Peyer's patch (tissue), 4 donors: ENCODE measurements around the gene AMZ2. TPM values are rescaled to one million over a fixed set of nuclear protein-coding genes. Genes with fewer than 3 reads are reported as not detected.
A peak's percentile ranks its signal among the peaks of the same experiment; 100 is the strongest.

Source experiments
- DNase-seq, 3 donors: peaks; one replicate each; pipeline ENCODE4 v3.0.0-alpha.2; 2017 to 2019
- H3K27ac ChIP-seq, 4 donors: fragments of 200-600 bp; sonication (generic); one replicate each; pipeline ENCODE4 v1.5.1; 2016 to 2019
- H3K27me3 ChIP-seq, 2 donors: fragments of 200-600 bp; sonication (generic); one replicate each; pipeline ENCODE4 v1.5.1; 2019
- H3K36me3 ChIP-seq, 3 donors: fragments of 200-600 bp; sonication (generic); one replicate each; pipeline ENCODE4 v1.5.1; 2016 to 2019
- H3K4me1 ChIP-seq, 4 donors: fragments of 200-600 bp; sonication (generic); one replicate each; pipeline ENCODE4 v1.5.1; 2016 to 2019
- H3K4me3 ChIP-seq, 4 donors: fragments of 200-600 bp; sonication (generic); 1 replicate in 3 of 4; 2 replicates in 1 of 4; pipeline ENCODE4 v1.5.1; 2016 to 2019; ENCODE audit warnings: mild to moderate bottlenecking in 1 of 4
- H3K9me3 ChIP-seq, 4 donors: fragments of 200-600 bp; sonication (generic); one replicate each; pipeline ENCODE4 v1.5.1; 2016 to 2019; ENCODE audit warnings: mild to moderate bottlenecking in 1 of 4
- POLR2A ChIP-seq, 2 donors: fragments of 450-650 bp; IDR thresholded peaks; one replicate each; pipeline ENCODE4 v1.5.1; 2017; ENCODE audit warnings: antibody characterized with exemption in 2 of 2, mild to moderate bottlenecking in 2 of 2, moderate library complexity in 2 of 2
- total RNA-seq, 4 donors: library from RNA; depleted of rRNA; stranded (reverse); fragments of >200 nt; gene quantifications; one replicate each; pipeline ENCODE4 v1.1.0, GENCODE V29; 2016
- TF ChIP-seq, protein P1 (sequence below), 6 experiments: fragments of 450-650 bp in 4 of 6; fragments of 200-600 bp in 2 of 6; sonication (generic) in 1 of 6; IDR thresholded peaks; one replicate each; pipeline ENCODE4 v1.5.1; 2017 to 2019; ENCODE audit warnings: antibody characterized with exemption in 6 of 6, mild to moderate bottlenecking in 3 of 6, moderate library complexity in 1 of 6

Gene AMZ2
- total RNA-seq, 4 donors from 2014 or later = 18.0 to 38.8 (median 31.2) TPM

DNA sequence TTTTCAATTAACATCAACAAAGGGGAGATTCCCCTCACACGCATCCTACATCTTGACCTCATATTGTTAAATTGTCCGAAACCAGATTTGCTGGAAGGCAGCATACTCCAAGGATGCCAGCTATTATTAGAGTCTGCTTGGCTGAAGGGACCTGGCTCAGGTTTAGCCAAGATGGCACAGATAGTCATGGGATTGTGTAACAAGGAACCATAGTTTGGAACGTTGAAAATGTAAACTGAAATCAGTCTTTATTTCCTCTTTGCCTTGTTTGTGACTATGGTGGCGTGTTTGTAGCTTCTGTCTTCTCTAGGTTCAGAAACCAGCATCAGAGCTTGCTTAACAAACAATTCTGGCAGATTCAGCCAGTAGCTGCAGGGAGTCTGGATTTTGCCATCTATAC lies 49.4 kb downstream of the AMZ2 start:
- Histone ChIP-seq H3K27ac (peak overlapping the region; percentile 48 to 72 (median 52)), H3K4me3 (no peak overlapping the region), H3K36me3 (no peaks in the 10 kb centered on the region), H3K9me3 (no peaks in the 10 kb centered on the region), H3K27me3 (peaks cover 0 to 9% of the 10 kb centered on the region in 2 donors), H3K4me1 (peaks cover 0 to 7% (median 0%) of the 10 kb centered on the region in 4 donors)
- DNase-seq = no peak
- TF ChIP-seq POLR2A (IDR thresholded peaks at IDR 0.05) = no peak
- TF ChIP-seq, protein P1, sequence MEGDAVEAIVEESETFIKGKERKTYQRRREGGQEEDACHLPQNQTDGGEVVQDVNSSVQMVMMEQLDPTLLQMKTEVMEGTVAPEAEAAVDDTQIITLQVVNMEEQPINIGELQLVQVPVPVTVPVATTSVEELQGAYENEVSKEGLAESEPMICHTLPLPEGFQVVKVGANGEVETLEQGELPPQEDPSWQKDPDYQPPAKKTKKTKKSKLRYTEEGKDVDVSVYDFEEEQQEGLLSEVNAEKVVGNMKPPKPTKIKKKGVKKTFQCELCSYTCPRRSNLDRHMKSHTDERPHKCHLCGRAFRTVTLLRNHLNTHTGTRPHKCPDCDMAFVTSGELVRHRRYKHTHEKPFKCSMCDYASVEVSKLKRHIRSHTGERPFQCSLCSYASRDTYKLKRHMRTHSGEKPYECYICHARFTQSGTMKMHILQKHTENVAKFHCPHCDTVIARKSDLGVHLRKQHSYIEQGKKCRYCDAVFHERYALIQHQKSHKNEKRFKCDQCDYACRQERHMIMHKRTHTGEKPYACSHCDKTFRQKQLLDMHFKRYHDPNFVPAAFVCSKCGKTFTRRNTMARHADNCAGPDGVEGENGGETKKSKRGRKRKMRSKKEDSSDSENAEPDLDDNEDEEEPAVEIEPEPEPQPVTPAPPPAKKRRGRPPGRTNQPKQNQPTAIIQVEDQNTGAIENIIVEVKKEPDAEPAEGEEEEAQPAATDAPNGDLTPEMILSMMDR (IDR thresholded peaks at IDR 0.05) = no peak

DNA sequence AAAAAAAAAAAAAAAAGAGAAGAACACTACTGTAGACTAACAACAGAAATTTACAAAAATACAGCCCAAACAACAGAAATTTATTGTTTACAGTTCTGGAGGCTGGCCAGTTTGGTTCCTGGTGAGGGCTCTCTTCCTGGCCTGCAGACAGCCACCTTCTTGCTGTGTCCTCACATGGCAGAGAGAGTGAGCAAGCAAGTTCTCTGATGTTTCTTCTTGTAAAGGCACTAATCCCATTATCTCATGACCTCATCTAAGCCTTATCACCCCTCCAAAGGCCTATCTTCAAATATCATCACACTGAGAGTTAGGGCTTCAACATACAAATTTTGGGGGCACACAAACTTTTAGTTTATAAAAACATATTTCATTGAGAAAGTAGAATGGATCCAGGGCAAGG lies 50.8 kb downstream of the AMZ2 start:
- no peaks in the 10 kb centered on the region for H3K36me3 ChIP-seq
- H3K27me3 ChIP-seq = no peaks in the 10 kb centered on the region
- H3K27ac ChIP-seq = no peak overlapping the region
- no peak for DNase-seq
- no peak overlapping the region for H3K4me3 ChIP-seq
- no peak for TF ChIP-seq POLR2A (IDR thresholded peaks at IDR 0.05)
- TF ChIP-seq, protein P1 (IDR thresholded peaks at IDR 0.05) = no peak
- no peaks in the 10 kb centered on the region for H3K4me1 ChIP-seq
- H3K9me3 ChIP-seq = no peaks in the 10 kb centered on the region

DNA sequence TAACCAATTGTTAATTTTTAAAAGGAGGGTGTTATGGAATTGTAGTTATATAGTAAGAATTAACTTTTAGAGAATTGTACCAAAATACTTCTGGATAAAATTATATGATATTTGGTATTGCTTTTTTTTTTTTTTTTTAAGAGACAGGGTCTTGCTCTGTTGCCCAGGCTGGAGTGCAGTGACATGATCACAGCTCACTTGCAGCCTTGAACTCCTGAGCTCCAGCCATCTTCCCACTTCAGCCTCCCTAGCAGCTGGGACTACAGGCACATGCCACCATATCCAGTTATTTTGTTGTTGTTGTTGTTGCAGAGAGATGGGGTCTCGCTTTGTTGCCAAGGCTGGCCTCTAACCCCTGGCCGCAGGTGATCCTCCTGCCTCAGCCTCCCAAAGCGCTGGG lies 52.0 kb downstream of the AMZ2 start:
- H3K4me1 ChIP-seq = no peaks in the 10 kb centered on the region
- H3K9me3 ChIP-seq = no peaks in the 10 kb centered on the region
- no peaks in the 10 kb centered on the region for H3K36me3 ChIP-seq
- TF ChIP-seq, protein P1 (IDR thresholded peaks at IDR 0.05) = no peak
- TF ChIP-seq POLR2A (IDR thresholded peaks at IDR 0.05) = no peak
- no peak overlapping the region for H3K27ac ChIP-seq
- no peak overlapping the region for H3K4me3 ChIP-seq
- H3K27me3 ChIP-seq = no peaks in the 10 kb centered on the region
- DNase-seq = no peak

DNA sequence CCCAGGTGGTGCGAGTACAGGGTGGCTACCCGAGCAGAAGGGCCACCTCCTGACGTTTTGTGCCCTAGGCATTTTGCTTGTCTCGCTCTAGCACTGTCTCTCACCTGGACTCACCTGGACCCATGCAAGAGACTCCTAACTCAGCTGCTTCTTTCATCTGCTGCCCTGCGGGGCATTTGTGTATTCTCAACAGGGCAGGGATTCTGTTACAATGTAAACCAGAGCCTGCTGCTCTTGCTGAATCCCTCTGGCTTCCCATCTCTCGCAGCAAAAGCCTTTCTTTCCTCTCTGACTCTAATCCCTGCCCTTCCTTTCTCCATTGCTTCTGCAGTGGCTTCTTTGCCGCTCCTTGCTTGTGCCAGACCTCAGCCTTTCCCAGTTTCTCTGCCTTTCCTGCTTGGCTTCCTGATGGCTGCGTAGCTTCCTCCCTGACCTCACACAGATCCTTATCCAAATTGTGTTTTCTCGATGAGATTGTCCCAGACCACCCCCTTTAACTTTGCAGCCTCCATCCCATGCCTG lies 53.7 kb downstream of the AMZ2 start:
- no peaks in the 10 kb centered on the region for H3K9me3 ChIP-seq
- no peak for DNase-seq
- no peaks in the 10 kb centered on the region for H3K4me1 ChIP-seq
- H3K4me3 ChIP-seq = no peak overlapping the region
- H3K27me3 ChIP-seq = no peaks in the 10 kb centered on the region
- H3K27ac ChIP-seq = no peak overlapping the region
- TF ChIP-seq, protein P1 (IDR thresholded peaks at IDR 0.05) = no peak
- TF ChIP-seq POLR2A (IDR thresholded peaks at IDR 0.05) = no peak
- no peaks in the 10 kb centered on the region for H3K36me3 ChIP-seq

DNA sequence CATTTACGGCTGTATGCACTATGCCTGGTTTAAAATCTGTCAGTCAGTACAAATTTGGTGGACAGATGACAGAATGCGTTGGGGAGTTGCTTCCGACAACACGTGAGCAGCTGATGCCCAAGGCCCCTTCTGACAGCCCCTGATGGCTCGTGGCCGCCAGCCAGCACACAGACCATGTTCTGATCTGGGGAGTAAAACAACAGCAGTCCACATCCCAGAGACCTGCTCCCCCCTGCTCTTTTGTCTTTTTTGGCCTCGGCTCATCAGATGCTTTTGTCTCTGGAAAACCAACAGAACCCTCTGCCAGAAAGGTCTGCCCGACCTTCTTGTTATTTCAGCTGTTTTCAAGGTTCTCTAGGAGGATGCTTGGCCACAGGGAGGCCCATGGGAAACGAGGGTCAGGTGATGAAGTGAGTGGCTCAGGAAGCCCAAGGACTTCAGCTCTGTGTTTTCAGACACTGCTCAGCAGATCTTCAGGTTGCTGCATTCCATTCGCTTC lies 54.3 kb downstream of the AMZ2 start:
- no peak for TF ChIP-seq POLR2A (IDR thresholded peaks at IDR 0.05)
- TF ChIP-seq, protein P1 (IDR thresholded peaks at IDR 0.05) = no peak
- H3K27ac ChIP-seq = no peak overlapping the region
- no peaks in the 10 kb centered on the region for H3K36me3 ChIP-seq

DNA sequence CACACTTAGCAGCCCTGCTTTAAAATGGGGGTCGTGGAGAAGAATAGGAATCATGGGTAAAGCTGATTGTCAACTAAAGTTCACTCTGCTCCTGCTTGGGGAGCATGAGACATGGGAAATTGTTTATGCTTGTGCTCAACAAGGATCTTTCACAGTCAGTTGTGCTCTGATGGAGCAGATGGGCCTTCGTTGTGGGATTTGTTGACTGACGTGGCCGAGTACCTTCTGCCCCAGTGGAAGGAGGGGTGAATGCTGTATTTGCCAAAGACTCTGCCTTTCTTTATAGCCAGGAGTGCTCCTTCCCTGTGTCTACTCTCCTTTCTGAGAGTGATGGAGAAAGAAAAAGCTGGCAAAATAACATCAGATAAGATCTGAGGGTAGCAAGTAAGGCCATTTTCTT lies 54.8 kb downstream of the AMZ2 start:
- Histone ChIP-seq H3K27me3 (no peaks in the 10 kb centered on the region), H3K9me3 (no peaks in the 10 kb centered on the region), H3K27ac (no peak overlapping the region), H3K4me1 (no peaks in the 10 kb centered on the region), H3K4me3 (no peak overlapping the region), H3K36me3 (no peaks in the 10 kb centered on the region)
- TF ChIP-seq, protein P1 (IDR thresholded peaks at IDR 0.05) = no peak
- TF ChIP-seq POLR2A (IDR thresholded peaks at IDR 0.05) = no peak
- no peak for DNase-seq

More for the DNA sequence above, 54.3 kb downstream of the AMZ2 start:
- Histone ChIP-seq H3K4me3 (no peak overlapping the region), H3K4me1 (no peaks in the 10 kb centered on the region), H3K9me3 (no peaks in the 10 kb centered on the region), H3K27me3 (no peaks in the 10 kb centered on the region)
- no peak for DNase-seq
